ENCODE data around the gene RERE. TPM values are rescaled to one million over a fixed set of nuclear protein-coding genes. Genes with fewer than 3 reads are reported as not detected.

RERE gene
- total RNA-seq, 1 experiment from 2014 or later = 161 TPM

DNA sequence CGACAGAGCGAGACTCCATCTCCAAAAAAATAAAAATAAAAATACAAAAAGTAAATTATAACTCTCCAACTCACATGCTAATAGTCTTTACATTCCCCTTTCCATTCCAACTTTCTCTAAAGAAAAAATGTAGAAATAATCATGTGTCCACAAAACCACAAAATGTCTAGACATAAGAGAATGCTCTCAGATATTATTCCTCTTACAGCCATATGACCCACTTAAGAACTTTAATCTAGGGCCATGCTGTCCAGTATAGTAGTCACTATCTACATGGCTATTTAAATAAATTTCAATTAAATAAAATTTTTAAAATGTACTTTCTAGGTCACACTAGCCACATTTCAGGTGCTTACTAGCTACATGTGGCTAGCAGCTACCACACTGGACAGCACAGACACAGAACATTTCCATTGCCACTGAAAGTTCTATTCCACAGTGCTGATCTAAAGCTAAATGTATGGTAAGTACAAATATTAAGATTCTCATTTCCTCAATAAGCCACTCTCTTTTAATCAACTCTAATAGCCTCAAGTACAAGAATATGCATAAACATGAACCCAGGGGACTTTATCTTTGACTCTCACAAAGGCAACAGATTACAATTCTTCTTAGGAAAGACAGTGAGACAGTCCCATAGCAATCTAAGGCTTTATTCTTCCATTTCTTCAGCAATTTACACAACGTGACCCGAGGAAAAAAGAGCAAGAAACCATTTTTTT lies 138.6 kb downstream of the RERE start:
- ChIA-PET POLR2A (no interaction called here), CTCF (interaction anchor here (1.3 to 2.6 kb wide), 2 partner anchors 7 to 22 kb away, joined by 3 to 10 read pairs; no protein-coding TSS in a partner anchor)
- ATAC-seq (no peak), DNase-seq (ENCODE audit: low spot score) (no peak)
- no peaks in the 10 kb centered on the region for H3K36me3 Mint-ChIP-seq
- no peaks in the 10 kb centered on the region for H3K9me3 Mint-ChIP-seq
- TF ChIP-seq, protein P1, sequence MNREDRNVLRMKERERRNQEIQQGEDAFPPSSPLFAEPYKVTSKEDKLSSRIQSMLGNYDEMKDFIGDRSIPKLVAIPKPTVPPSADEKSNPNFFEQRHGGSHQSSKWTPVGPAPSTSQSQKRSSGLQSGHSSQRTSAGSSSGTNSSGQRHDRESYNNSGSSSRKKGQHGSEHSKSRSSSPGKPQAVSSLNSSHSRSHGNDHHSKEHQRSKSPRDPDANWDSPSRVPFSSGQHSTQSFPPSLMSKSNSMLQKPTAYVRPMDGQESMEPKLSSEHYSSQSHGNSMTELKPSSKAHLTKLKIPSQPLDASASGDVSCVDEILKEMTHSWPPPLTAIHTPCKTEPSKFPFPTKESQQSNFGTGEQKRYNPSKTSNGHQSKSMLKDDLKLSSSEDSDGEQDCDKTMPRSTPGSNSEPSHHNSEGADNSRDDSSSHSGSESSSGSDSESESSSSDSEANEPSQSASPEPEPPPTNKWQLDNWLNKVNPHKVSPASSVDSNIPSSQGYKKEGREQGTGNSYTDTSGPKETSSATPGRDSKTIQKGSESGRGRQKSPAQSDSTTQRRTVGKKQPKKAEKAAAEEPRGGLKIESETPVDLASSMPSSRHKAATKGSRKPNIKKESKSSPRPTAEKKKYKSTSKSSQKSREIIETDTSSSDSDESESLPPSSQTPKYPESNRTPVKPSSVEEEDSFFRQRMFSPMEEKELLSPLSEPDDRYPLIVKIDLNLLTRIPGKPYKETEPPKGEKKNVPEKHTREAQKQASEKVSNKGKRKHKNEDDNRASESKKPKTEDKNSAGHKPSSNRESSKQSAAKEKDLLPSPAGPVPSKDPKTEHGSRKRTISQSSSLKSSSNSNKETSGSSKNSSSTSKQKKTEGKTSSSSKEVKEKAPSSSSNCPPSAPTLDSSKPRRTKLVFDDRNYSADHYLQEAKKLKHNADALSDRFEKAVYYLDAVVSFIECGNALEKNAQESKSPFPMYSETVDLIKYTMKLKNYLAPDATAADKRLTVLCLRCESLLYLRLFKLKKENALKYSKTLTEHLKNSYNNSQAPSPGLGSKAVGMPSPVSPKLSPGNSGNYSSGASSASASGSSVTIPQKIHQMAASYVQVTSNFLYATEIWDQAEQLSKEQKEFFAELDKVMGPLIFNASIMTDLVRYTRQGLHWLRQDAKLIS (CRISPR knock-in tag; IDR thresholded peaks at IDR 0.05; ENCODE audit: borderline replicate concordance) = no peak
- TF ChIP-seq OVOL2 (CRISPR knock-in tag; IDR thresholded peaks at IDR 0.05; ENCODE audit: borderline replicate concordance) = no peak
- TF ChIP-seq ZNF423 (CRISPR knock-in tag; IDR thresholded peaks at IDR 0.05) = no peak
- TF ChIP-seq ARID4B (CRISPR knock-in tag; IDR thresholded peaks at IDR 0.05; ENCODE audit: borderline replicate concordance) = no peak
- TF ChIP-seq, protein P2, sequence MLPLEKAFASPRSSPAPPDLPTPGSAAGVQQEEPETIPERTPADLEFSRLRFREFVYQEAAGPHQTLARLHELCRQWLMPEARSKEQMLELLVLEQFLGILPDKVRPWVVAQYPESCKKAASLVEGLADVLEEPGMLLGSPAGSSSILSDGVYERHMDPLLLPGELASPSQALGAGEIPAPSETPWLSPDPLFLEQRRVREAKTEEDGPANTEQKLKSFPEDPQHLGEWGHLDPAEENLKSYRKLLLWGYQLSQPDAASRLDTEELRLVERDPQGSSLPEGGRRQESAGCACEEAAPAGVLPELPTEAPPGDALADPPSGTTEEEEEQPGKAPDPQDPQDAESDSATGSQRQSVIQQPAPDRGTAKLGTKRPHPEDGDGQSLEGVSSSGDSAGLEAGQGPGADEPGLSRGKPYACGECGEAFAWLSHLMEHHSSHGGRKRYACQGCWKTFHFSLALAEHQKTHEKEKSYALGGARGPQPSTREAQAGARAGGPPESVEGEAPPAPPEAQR (CRISPR knock-in tag; IDR thresholded peaks at IDR 0.05) = no peak
- TF ChIP-seq, protein P3, sequence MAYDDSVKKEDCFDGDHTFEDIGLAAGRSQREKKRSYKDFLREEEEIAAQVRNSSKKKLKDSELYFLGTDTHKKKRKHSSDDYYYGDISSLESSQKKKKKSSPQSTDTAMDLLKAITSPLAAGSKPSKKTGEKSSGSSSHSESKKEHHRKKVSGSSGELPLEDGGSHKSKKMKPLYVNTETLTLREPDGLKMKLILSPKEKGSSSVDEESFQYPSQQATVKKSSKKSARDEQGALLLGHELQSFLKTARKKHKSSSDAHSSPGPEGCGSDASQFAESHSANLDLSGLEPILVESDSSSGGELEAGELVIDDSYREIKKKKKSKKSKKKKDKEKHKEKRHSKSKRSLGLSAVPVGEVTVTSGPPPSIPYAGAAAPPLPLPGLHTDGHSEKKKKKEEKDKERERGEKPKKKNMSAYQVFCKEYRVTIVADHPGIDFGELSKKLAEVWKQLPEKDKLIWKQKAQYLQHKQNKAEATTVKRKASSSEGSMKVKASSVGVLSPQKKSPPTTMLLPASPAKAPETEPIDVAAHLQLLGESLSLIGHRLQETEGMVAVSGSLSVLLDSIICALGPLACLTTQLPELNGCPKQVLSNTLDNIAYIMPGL (CRISPR knock-in tag; IDR thresholded peaks at IDR 0.05) = no peak
- no peak for TF ChIP-seq ETV6 (CRISPR knock-in tag; IDR thresholded peaks at IDR 0.05)
- no peak for TF ChIP-seq MLX (CRISPR knock-in tag; IDR thresholded peaks at IDR 0.05)
- no peak for TF ChIP-seq GABPB1 (CRISPR knock-in tag; IDR thresholded peaks at IDR 0.05)
- TF ChIP-seq CBFB (CRISPR knock-in tag; IDR thresholded peaks at IDR 0.05; ENCODE audit: low read depth) = no peak
- TF ChIP-seq HMGA2 (CRISPR knock-in tag; IDR thresholded peaks at IDR 0.05) = no peak
- TF ChIP-seq ZNF138 (CRISPR knock-in tag; conservative IDR thresholded peaks at IDR 0.05) = no peak
- no peak overlapping the region for H3K27ac Mint-ChIP-seq
- H3K4me1 Mint-ChIP-seq = peaks cover 31% of the 10 kb centered on the region
- no peak overlapping the region for H3K4me3 Mint-ChIP-seq
- no peaks in the 10 kb centered on the region for H3K27me3 Mint-ChIP-seq (ENCODE audit: low read depth)

Measured in WTC11 (cell line).